DOHH2 (cell line): ENCODE data around the gene GRK4.

Source experiments
- H3F3A ChIP-seq: fragments of 200-600 bp; sonication (generic), shearing (Covaris generic); 2 replicates; pipeline ENCODE4 v1.6.0; 2016; ENCODE audit warnings: antibody characterized with exemption, mild to moderate bottlenecking; ENCODE audit not compliant: control insufficient read depth, insufficient read depth
- H3K27ac ChIP-seq: fragments of 200-600 bp; sonication (generic); 2 replicates; pipeline ENCODE4 v1.5.1; 2014; ENCODE audit warnings: low read depth, mild to moderate bottlenecking, low read length, moderate library complexity
- H3K27me3 ChIP-seq: fragments of 200-600 bp; sonication (generic); 2 replicates; pipeline ENCODE4 v1.6.1; 2014; ENCODE audit warnings: mild to moderate bottlenecking, low read length, mixed read lengths; ENCODE audit not compliant: control insufficient read depth
- H3K36me3 ChIP-seq: fragments of 200-600 bp; sonication (generic); 2 replicates; pipeline ENCODE4 v1.6.1; 2014; ENCODE audit warnings: mild to moderate bottlenecking, low read length, moderate library complexity, mixed read lengths; ENCODE audit not compliant: control insufficient read depth
- H3K4me1 ChIP-seq: fragments of 200-600 bp; sonication (generic); 2 replicates; pipeline ENCODE4 v1.6.1; 2014; ENCODE audit warnings: mild to moderate bottlenecking, low read length, mixed read lengths; ENCODE audit not compliant: control insufficient read depth
- H3K4me2 ChIP-seq: fragments of 200-600 bp; sonication (generic); 2 replicates; pipeline ENCODE4 v1.6.0; 2014; ENCODE audit warnings: mild to moderate bottlenecking, low read length, moderate library complexity
- H3K4me3 ChIP-seq: fragments of 200-600 bp; sonication (generic); 2 replicates; pipeline ENCODE4 v1.5.1; 2014; ENCODE audit warnings: mild to moderate bottlenecking, low read length, mixed read lengths
- H3K79me2 ChIP-seq: fragments of 200-600 bp; sonication (generic); 2 replicates; pipeline ENCODE4 v1.6.1; 2014; ENCODE audit warnings: mild to moderate bottlenecking, low read length, mixed read lengths; ENCODE audit not compliant: control insufficient read depth
- H3K9me2 ChIP-seq: fragments of 200-600 bp; sonication (generic); replicated peaks from 2 replicates; pipeline ENCODE4 v1.6.1; 2014; ENCODE audit warnings: mild to moderate bottlenecking, low read length, mixed read lengths; ENCODE audit not compliant: control insufficient read depth
- H3K9me3 ChIP-seq: fragments of 200-600 bp; sonication (generic); 2 replicates; pipeline ENCODE4 v1.6.1; 2014; ENCODE audit warnings: antibody characterized with exemption, low read length, mixed read lengths; ENCODE audit not compliant: control insufficient read depth, insufficient read depth
- H4K20me1 ChIP-seq: fragments of 200-600 bp; sonication (generic); 2 replicates; pipeline ENCODE4 v1.6.0; 2014; ENCODE audit warnings: low read depth, mild to moderate bottlenecking, antibody characterized with exemption, low read length, moderate library complexity; ENCODE audit not compliant: control insufficient read depth, insufficient read depth
- CTCF ChIP-seq: fragments of 200-600 bp; sonication (generic); IDR thresholded peaks from one replicate; pipeline ENCODE4 v1.5.1; 2014; ENCODE audit warnings: antibody characterized with exemption, mild to moderate bottlenecking, low read depth, low read length; ENCODE audit not compliant: poor library complexity, severe bottlenecking
- EZH2phosphoT487 ChIP-seq: fragments of 200-600 bp; sonication (generic); IDR thresholded peaks from 2 replicates; pipeline ENCODE4 v1.6.1; 2017; ENCODE audit warnings: borderline replicate concordance, mild to moderate bottlenecking, antibody characterized with exemption, low read length, moderate library complexity, mixed read lengths

GRK4 gene

DNA sequence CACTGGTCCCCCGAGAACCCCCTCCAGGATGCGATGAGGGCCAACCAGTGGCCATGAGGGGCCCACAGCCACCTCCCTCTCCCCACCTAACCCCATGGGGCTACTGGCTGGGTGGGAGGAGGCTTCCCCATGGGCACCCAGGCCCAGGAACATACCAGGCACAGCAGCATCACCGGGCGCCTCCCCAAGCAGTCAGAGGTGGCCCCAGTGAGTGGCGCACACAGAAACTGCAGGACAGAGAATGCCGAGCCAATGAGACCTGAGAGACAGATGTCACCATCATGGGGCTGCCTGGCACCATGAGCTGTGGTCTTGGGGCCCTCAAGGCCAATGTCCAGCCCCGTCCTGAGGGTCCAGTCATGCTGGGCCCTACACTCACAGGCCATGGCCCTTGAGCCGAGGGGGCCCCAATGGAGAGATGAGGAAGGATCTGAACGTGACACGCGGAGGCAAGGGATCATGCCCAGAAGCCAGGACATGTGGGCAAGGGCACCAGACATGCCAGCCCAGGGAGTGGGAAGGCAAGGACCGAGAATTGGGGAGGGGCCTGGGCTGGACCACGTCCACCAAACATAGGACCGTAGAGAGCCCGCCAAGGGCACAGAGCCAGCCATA is 30.3 kb upstream of the GRK4 start:
- Histone ChIP-seq H3K4me1 (peaks cover 57% of the 10 kb centered on the region), H3K9me3 (no peaks in the 10 kb centered on the region), H3K9me2 (no peaks in the 10 kb centered on the region), H3F3A (peaks cover 18% of the 10 kb centered on the region), H3K4me2 (peak overlapping the region; percentile 84), H3K4me3 (peak overlapping the region; percentile 76), H3K79me2 (peaks cover 36% of the 10 kb centered on the region), H3K27ac (no peak overlapping the region), H4K20me1 (no peaks in the 10 kb centered on the region), H3K36me3 (peaks cover 58% of the 10 kb centered on the region), H3K27me3 (no peaks in the 10 kb centered on the region)
- TF ChIP-seq CTCF (no peak), EZH2phosphoT487 (no peak)

GRCh38 chr4:2933566-2934076 is 29.8 kb upstream of the GRK4 start:
- Histone ChIP-seq H3K4me1 (peaks cover 59% of the 10 kb centered on the region), H3K36me3 (peaks cover 63% of the 10 kb centered on the region), H3K9me2 (no peaks in the 10 kb centered on the region), H3K4me3 (peak overlapping the region; percentile 76), H3K27ac (no peak overlapping the region), H3K79me2 (peaks cover 36% of the 10 kb centered on the region), H3K27me3 (no peaks in the 10 kb centered on the region), H3F3A (peaks cover 22% of the 10 kb centered on the region), H3K4me2 (peak overlapping the region; percentile 84), H4K20me1 (no peaks in the 10 kb centered on the region), H3K9me3 (no peaks in the 10 kb centered on the region)
- no peak for TF ChIP-seq CTCF

DNA sequence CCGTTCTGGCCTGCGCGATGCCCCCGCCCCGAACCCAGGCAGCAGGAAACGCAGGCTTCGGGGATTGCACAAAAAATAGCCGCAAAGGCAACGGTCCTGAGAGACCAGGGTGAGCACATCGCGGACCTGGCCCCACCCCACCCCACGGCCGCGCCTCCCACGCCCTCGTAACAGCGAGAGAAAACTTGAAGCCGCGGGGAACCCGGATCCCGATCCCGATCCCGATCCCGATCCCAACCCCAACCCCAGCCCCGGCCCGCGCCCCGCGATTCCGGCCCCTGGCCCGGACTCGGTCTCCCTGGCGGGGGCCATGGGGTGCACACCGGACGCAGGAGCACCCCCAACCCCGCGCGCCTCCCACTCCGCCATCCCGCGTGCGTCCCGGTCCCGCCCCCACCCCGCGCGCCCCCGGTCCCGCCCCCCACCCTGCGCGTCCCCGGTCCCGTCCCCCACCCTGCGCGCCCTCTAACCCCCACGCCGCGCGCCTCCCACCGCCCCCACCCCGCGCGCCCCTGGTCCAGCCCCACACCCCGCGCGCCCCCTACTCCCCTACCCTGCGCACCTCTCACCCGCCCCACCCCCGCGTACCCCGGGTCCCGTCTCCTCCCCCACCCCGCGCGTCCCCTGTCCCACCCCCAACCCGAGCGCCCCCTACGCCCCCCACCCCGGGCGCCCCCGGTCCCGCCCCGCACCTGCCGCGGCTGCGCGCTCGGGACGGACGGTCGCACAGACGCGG is 29.1 kb upstream of the GRK4 start:
- Histone ChIP-seq H3F3A (peaks cover 26% of the 10 kb centered on the region), H3K9me3 (no peaks in the 10 kb centered on the region), H3K4me2 (peak overlapping the region; percentile 84), H3K36me3 (peaks cover 64% of the 10 kb centered on the region), H3K27me3 (no peaks in the 10 kb centered on the region), H4K20me1 (no peaks in the 10 kb centered on the region), H3K9me2 (no peaks in the 10 kb centered on the region), H3K27ac (no peak overlapping the region), H3K79me2 (peaks cover 36% of the 10 kb centered on the region), H3K4me1 (peaks cover 64% of the 10 kb centered on the region), H3K4me3 (peak overlapping the region; percentile 85)
- TF ChIP-seq CTCF (no peak), EZH2phosphoT487 (no peak)
